HepG2 (cell line): ENCODE data around the gene INO80B. TPM values are rescaled to one million over a fixed set of nuclear protein-coding genes. Genes with fewer than 3 reads are reported as not detected.

Source experiments
- AGO1 ChIP-seq: fragments of 200-400 bp; formaldehyde crosslinking; IDR thresholded peaks from 2 replicates; pipeline ENCODE4 v1.6.1; 2017; ENCODE audit warnings: mild to moderate bottlenecking, low read depth, low read length, moderate library complexity; ENCODE audit not compliant: poor library complexity, severe bottlenecking
- CBX5 ChIP-seq: sonication (generic); formaldehyde crosslinking; IDR thresholded peaks from 2 replicates; pipeline ENCODE4 v1.4.0; 2020; ENCODE audit warnings: missing genetic modification reagents, borderline replicate concordance
- FIP1L1 ChIP-seq: fragments of 200-400 bp; formaldehyde crosslinking; IDR thresholded peaks from 2 replicates; pipeline ENCODE4 v1.6.1; 2018; ENCODE audit warnings: low read depth, mild to moderate bottlenecking, low read length, moderate library complexity, borderline replicate concordance; ENCODE audit not compliant: insufficient read depth
- FOSL2 ChIP-seq: sonication (generic); formaldehyde crosslinking; IDR thresholded peaks from 2 replicates; pipeline ENCODE4 v1.4.0; 2020; ENCODE audit warnings: missing genetic modification reagents
- HNRNPL ChIP-seq: fragments of 200-400 bp; formaldehyde crosslinking; IDR thresholded peaks from 2 replicates; pipeline ENCODE4 v1.6.1; 2017; ENCODE audit warnings: mild to moderate bottlenecking, low read depth, low read length
- HNRNPLL ChIP-seq: fragments of 200-400 bp; formaldehyde crosslinking; IDR thresholded peaks from 2 replicates; pipeline ENCODE4 v1.6.1; 2017; ENCODE audit warnings: mild to moderate bottlenecking, low read depth, low read length; ENCODE audit not compliant: poor library complexity, severe bottlenecking
- IRF2 ChIP-seq: IDR thresholded peaks from 2 replicates; pipeline ENCODE4 v1.6.1; 2018; ENCODE audit warnings: missing genetic modification reagents, missing compliant biosample characterization
- KAT8 ChIP-seq: IDR thresholded peaks from 2 replicates; pipeline ENCODE4 v1.6.1; 2016; ENCODE audit warnings: missing genetic modification reagents, missing compliant biosample characterization
- MED1 ChIP-seq: sonication (generic); formaldehyde crosslinking; IDR thresholded peaks from 2 replicates; pipeline ENCODE4 v1.4.0; 2020; ENCODE audit warnings: missing genetic modification reagents
- NR2C2 ChIP-seq: sonication (generic); formaldehyde crosslinking; IDR thresholded peaks from 2 replicates; pipeline ENCODE4 v1.4.0; 2020; ENCODE audit warnings: missing genetic modification reagents, mild to moderate bottlenecking, moderate library complexity, borderline replicate concordance
- SP2 ChIP-seq: sonication (generic); formaldehyde crosslinking; IDR thresholded peaks from 2 replicates; pipeline ENCODE4 v1.5.1; 2020; ENCODE audit warnings: mild to moderate bottlenecking, missing genetic modification reagents
- TP53 ChIP-seq: sonication (generic); formaldehyde crosslinking; conservative IDR thresholded peaks from 2 replicates; pipeline ENCODE4 v1.4.0; 2020; ENCODE audit warnings: missing genetic modification reagents
- YY1 ChIP-seq: IDR thresholded peaks from 2 replicates; pipeline ENCODE4 v1.6.1; 2011; ENCODE audit warnings: low read length, low read depth, moderate library complexity, mild to moderate bottlenecking; ENCODE audit not compliant: insufficient read depth, insufficient replicate concordance
- ZKSCAN5 ChIP-seq: sonication (generic); formaldehyde crosslinking; IDR thresholded peaks from 2 replicates; pipeline ENCODE4 v1.5.1; 2020; ENCODE audit warnings: mild to moderate bottlenecking, missing genetic modification reagents
- ZNF138 ChIP-seq: sonication (generic); formaldehyde crosslinking; IDR thresholded peaks from 2 replicates; pipeline ENCODE4 v1.5.0; 2020; ENCODE audit warnings: mild to moderate bottlenecking, low read depth, missing genetic modification reagents
- ZNF235 ChIP-seq: sonication (generic); formaldehyde crosslinking; IDR thresholded peaks from 2 replicates; pipeline ENCODE4 v1.8.1; 2023; ENCODE audit warnings: mild to moderate bottlenecking, missing genetic modification reagents, borderline replicate concordance
- ZNF326 ChIP-seq: sonication (generic); formaldehyde crosslinking; IDR thresholded peaks from 2 replicates; pipeline ENCODE4 v1.4.0; 2020; ENCODE audit warnings: missing genetic modification reagents, borderline replicate concordance
- ZNF451 ChIP-seq: sonication (generic); formaldehyde crosslinking; IDR thresholded peaks from 2 replicates; pipeline ENCODE4 v1.5.0; 2020; ENCODE audit warnings: mild to moderate bottlenecking, missing genetic modification reagents
- ZNF713 ChIP-seq: sonication (generic); formaldehyde crosslinking; IDR thresholded peaks from 2 replicates; pipeline ENCODE4 v1.4.0; 2020; ENCODE audit warnings: mild to moderate bottlenecking, missing genetic modification reagents
- ZNF724P ChIP-seq: sonication (generic); formaldehyde crosslinking; IDR thresholded peaks from 2 replicates; pipeline ENCODE4 v1.8.0; 2022; ENCODE audit warnings: missing genetic modification reagents, borderline replicate concordance
- ZNF761 ChIP-seq: sonication (generic); formaldehyde crosslinking; conservative IDR thresholded peaks from 2 replicates; pipeline ENCODE4 v1.4.0; 2020; ENCODE audit warnings: mild to moderate bottlenecking, missing genetic modification reagents
- polyA plus RNA-seq, 8 experiments: library from polyadenylated mRNA; depleted of rRNA in 3 of 8; stranded (reverse) in 7 of 8; unstranded in 1 of 8; fragments of >200 nt; fragmentation: Illumina TruSeq in 4 of 8; extraction: Trizol in 4 of 8; gene quantifications; 2 replicates each; pipeline versions ENCODE4 v1.2.1 to v1.2.3, GENCODE V29; 2011 to 2016; ENCODE audit warnings: low read depth in 4 of 8, missing spikeins in 1 of 8, mixed read lengths in 1 of 8; ENCODE audit not compliant: insufficient read depth in 1 of 8
- total RNA-seq, 5 experiments: library from RNA; depleted of rRNA; stranded (reverse); fragments of >200 nt; fragmentation: Illumina TruSeq; extraction: Trizol; gene quantifications; 2 replicates each; pipeline ENCODE4 v1.2.3, GENCODE V29; 2016; ENCODE audit warnings: low read depth in 1 of 5
- TF ChIP-seq, protein P1 (sequence below): sonication (generic); formaldehyde crosslinking; conservative IDR thresholded peaks from 2 replicates; pipeline ENCODE4 v1.8.0; 2022; ENCODE audit warnings: low read depth, missing genetic modification reagents
- TF ChIP-seq, protein P2 (sequence below): sonication (generic); formaldehyde crosslinking; IDR thresholded peaks from 2 replicates; pipeline ENCODE4; 2020; ENCODE audit warnings: missing genetic modification reagents, mild to moderate bottlenecking, borderline replicate concordance
- TF ChIP-seq, protein P3 (sequence below): sonication (generic); formaldehyde crosslinking; IDR thresholded peaks from 2 replicates; pipeline ENCODE4 v1.5.0; 2020; ENCODE audit warnings: missing genetic modification reagents

Gene INO80B
- total and polyA plus RNA-seq, 2 of the 13 experiments (the other 11 are each of a cell fraction or from before 2014, with no cell fraction given): 6.2 to 14.5 TPM

DNA sequence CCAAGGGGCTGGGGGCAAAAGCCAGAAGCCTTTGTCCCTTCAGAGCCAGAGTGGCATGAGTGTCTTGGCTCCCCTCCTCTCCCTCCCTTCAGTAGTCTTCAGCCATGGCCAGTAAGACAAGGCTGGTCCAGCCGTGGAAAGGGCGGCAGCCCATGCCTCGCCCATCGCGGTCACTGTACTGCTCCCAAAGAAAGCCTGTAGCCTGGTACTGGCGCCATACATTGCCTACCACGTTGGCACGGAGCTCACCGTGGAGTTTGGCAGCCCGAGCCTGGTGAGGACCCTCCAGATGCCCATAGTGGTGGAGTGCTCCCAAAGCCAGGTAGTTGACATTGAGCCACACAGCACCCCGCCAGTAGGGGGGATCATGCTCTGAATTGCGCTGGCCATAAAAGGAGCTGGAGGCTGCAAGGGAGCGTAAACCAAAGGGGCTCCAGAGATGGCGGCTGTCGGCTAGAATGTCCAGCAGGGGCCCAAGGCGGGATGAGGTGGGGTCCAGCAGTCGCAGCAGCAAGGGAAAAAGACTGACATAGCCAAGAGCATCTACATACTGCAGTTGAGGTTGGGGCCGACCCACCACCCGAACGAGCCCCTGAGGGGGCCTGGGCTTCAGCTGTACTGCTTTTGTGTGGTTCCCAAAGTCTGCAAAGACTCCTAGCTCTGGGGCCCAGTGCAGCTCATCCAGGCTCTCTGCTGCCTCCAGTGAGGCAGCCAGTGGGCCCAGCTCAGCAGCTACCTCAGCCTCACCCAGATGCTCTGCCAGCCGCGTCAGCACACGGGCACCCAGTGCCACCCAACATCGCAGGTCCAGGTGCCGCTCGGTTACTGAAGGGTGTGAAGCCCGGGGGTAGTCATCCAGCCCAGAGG, 6.5 kb downstream of the INO80B start (continued):
- no peak for TF ChIP-seq ZNF761 (CRISPR knock-in tag)
- TF ChIP-seq ZNF138 (CRISPR knock-in tag): no peak
- TF ChIP-seq ZKSCAN5 (CRISPR knock-in tag): no peak
- TF ChIP-seq ZNF326: peak; percentile 83
- TF ChIP-seq HNRNPL: peak; percentile 48; the same call in 1 of the 2 replicates
- no peak for TF ChIP-seq IRF2 (CRISPR knock-in tag)
- no peak for TF ChIP-seq ZNF713 (CRISPR knock-in tag)
- no peak for TF ChIP-seq TP53 (CRISPR knock-in tag)
- TF ChIP-seq ZNF724P (CRISPR knock-in tag): no peak
- 0 out of 2 replicates have a peak, but pooled peaks have one; percentile 27 for TF ChIP-seq FIP1L1
- 0 out of 2 replicates have a peak, but pooled peaks have one; percentile 40 for TF ChIP-seq ZNF235
- peak; percentile 93 for TF ChIP-seq AGO1
- 0 out of 2 replicates have a peak, but pooled peaks have one; percentile 21 for TF ChIP-seq FOSL2 (CRISPR knock-in tag)
- TF ChIP-seq SP2 (CRISPR knock-in tag): peak; percentile 5; the same call in 1 of the 2 replicates
- TF ChIP-seq KAT8 (CRISPR knock-in tag): no peak
- peak; percentile 23; the same call in 1 of the 2 replicates for TF ChIP-seq CBX5 (CRISPR knock-in tag)
- 0 out of 2 replicates have a peak, but pooled peaks have one; percentile 24 for TF ChIP-seq NR2C2
- 0 out of 2 replicates have a peak, but pooled peaks have one; percentile 31 for TF ChIP-seq MED1 (CRISPR knock-in tag)
- TF ChIP-seq, protein P1, sequence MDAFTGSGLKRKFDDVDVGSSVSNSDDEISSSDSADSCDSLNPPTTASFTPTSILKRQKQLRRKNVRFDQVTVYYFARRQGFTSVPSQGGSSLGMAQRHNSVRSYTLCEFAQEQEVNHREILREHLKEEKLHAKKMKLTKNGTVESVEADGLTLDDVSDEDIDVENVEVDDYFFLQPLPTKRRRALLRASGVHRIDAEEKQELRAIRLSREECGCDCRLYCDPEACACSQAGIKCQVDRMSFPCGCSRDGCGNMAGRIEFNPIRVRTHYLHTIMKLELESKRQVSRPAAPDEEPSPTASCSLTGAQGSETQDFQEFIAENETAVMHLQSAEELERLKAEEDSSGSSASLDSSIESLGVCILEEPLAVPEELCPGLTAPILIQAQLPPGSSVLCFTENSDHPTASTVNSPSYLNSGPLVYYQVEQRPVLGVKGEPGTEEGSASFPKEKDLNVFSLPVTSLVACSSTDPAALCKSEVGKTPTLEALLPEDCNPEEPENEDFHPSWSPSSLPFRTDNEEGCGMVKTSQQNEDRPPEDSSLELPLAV: no peak
- TF ChIP-seq, protein P2, sequence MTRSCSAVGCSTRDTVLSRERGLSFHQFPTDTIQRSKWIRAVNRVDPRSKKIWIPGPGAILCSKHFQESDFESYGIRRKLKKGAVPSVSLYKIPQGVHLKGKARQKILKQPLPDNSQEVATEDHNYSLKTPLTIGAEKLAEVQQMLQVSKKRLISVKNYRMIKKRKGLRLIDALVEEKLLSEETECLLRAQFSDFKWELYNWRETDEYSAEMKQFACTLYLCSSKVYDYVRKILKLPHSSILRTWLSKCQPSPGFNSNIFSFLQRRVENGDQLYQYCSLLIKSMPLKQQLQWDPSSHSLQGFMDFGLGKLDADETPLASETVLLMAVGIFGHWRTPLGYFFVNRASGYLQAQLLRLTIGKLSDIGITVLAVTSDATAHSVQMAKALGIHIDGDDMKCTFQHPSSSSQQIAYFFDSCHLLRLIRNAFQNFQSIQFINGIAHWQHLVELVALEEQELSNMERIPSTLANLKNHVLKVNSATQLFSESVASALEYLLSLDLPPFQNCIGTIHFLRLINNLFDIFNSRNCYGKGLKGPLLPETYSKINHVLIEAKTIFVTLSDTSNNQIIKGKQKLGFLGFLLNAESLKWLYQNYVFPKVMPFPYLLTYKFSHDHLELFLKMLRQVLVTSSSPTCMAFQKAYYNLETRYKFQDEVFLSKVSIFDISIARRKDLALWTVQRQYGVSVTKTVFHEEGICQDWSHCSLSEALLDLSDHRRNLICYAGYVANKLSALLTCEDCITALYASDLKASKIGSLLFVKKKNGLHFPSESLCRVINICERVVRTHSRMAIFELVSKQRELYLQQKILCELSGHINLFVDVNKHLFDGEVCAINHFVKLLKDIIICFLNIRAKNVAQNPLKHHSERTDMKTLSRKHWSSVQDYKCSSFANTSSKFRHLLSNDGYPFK: no peak
- TF ChIP-seq ZNF451 (CRISPR knock-in tag): no peak
- TF ChIP-seq YY1: peak; percentile 30
- peak; percentile 20 for TF ChIP-seq HNRNPLL
- TF ChIP-seq, protein P3, sequence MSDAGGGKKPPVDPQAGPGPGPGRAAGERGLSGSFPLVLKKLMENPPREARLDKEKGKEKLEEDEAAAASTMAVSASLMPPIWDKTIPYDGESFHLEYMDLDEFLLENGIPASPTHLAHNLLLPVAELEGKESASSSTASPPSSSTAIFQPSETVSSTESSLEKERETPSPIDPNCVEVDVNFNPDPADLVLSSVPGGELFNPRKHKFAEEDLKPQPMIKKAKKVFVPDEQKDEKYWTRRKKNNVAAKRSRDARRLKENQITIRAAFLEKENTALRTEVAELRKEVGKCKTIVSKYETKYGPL (CRISPR knock-in tag): no peak
